ENCODE measurements around the gene TUBA4A. TPM values are rescaled to one million over a fixed set of nuclear protein-coding genes. Genes with fewer than 3 reads are reported as not detected.

The TUBA4A gene
- total and polyA plus RNA-seq, 2 of the 4 experiments (the other 2 are of a cell fraction), result 21.9 to 35.6 TPM

GRCh38 chr2:219229305-219230058, 24.2 kb downstream of the TUBA4A start, which contains the start of the genes ANKZF1 and ATG9A (continued):
- TF ChIP-seq, protein P1, sequence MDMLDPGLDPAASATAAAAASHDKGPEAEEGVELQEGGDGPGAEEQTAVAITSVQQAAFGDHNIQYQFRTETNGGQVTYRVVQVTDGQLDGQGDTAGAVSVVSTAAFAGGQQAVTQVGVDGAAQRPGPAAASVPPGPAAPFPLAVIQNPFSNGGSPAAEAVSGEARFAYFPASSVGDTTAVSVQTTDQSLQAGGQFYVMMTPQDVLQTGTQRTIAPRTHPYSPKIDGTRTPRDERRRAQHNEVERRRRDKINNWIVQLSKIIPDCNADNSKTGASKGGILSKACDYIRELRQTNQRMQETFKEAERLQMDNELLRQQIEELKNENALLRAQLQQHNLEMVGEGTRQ (IDR thresholded peaks at IDR 0.05; ENCODE audit: low read depth, low read length), result no peak
- peak; percentile 70 for TF ChIP-seq CEBPB (IDR thresholded peaks at IDR 0.05; ENCODE audit: low read depth, low read length)

- H3K36me3 ChIP-seq (ENCODE audit: control insufficient read depth, insufficient read depth, low read length), result peaks cover 36% of the 10 kb centered on the region
- H4K5ac ChIP-seq (ENCODE audit: low read depth, low read length), result peak overlapping the region; percentile 31
- intact Hi-C loops (cut with micrococcal nuclease), result loop anchor here (1.0 kb wide), 1 partner anchor 65 kb away; no protein-coding TSS in a partner anchor
- H3K23ac ChIP-seq (ENCODE audit: low read depth, low read length), result peak overlapping the region; percentile 87
- H3K27ac ChIP-seq (ENCODE audit: insufficient read depth, low read length), result peak overlapping the region; percentile 70
- H3K18ac ChIP-seq (ENCODE audit: low read depth, low read length), result no peak overlapping the region
- dilution Hi-C loops (cut with HindIII; ENCODE audit: low sequenced_read_pairs, unreplicated experiment), result no loop called here
- H2BK15ac ChIP-seq (ENCODE audit: low read depth, low read length), result 0 out of 3 replicates have a peak overlapping the region, but pooled peaks have one; percentile 25
- 100% methylated on average over 1 of the region's 19 CpGs; no CpG with 5 or more reads in 1 of the 2 experiments for WGBS, 2 experiments (ENCODE audit: extremely low coverage in 2 of 2, insufficient read length in 1 of 2)
- H4K91ac ChIP-seq (ENCODE audit: insufficient read depth, low read depth, low read length), result peak overlapping the region; percentile 68
- H3K4me3 ChIP-seq (ENCODE audit: insufficient read depth, low read depth, low read length), result peak overlapping the region; percentile 79
- H2AFZ ChIP-seq (replicated peaks; ENCODE audit: low read length, poor library complexity), result peak overlapping the region; percentile 99
- H2AK5ac ChIP-seq (ENCODE audit: low read depth, low read length), result peak overlapping the region; percentile 22; the same call in 1 of the 2 replicates
- no peak overlapping the region for H2BK20ac ChIP-seq (ENCODE audit: low read depth, low read length)
- BruUV-seq (replicated peaks), result no TSS peak
- CTCF ChIA-PET, result interaction anchor here (1.3 kb wide), 1 partner anchor 66 kb away, joined by 8 read pairs; no protein-coding TSS in a partner anchor
- peak overlapping the region; percentile 71 for H2BK5ac ChIP-seq (ENCODE audit: low read depth, low read length, poor library complexity, severe bottlenecking)
- H3K79me1 ChIP-seq (ENCODE audit: low read depth in 1 of 2, low read length in 2 of 2), result peaks cover 46 to 56% of the 10 kb centered on the region in 2 experiments
- H2BK120ac ChIP-seq (ENCODE audit: low read depth, low read length), result no peak overlapping the region; the same call in 1 of the 2 replicates
- ATAC-seq (ENCODE audit: low read depth) (peak; percentile 30; the same call in 1 of the 2 replicates), DNase-seq (no peak)
- H3K4me1 ChIP-seq (ENCODE audit: control insufficient read depth, insufficient read depth, low read length), result peaks cover 5% of the 10 kb centered on the region
- peak overlapping the region; percentile 82 for H3K9ac ChIP-seq (ENCODE audit: low read depth, low read length)
- H2AK9ac ChIP-seq (replicated peaks; ENCODE audit: low read depth, low read length, poor library complexity), result peak overlapping the region; percentile 94
- peak overlapping the region; percentile 51 for H3K4ac ChIP-seq (ENCODE audit: low read depth, low read length)
- peak overlapping the region; percentile 93 for H3K4me2 ChIP-seq (ENCODE audit: low read depth, low read length)
- no peaks in the 10 kb centered on the region for H3K9me3 ChIP-seq (ENCODE audit: control insufficient read depth, insufficient read depth, low read length)
- POLR2A ChIA-PET (ENCODE audit: unreplicated experiment), result interaction anchor here (0.7 to 1.1 kb wide), 2 partner anchors 16 to 20 kb away, joined by 6 to 18 read pairs; no protein-coding TSS in a partner anchor
- H3K14ac ChIP-seq (replicated peaks; ENCODE audit: low read depth, low read length), result peak overlapping the region; percentile 93
- in situ Hi-C loops (cut with MboI; ENCODE audit: low sequenced_read_pairs), result no loop called here
- no peaks in the 10 kb centered on the region for H4K20me1 ChIP-seq (ENCODE audit: insufficient read depth, low read length)
- H3K9me1 ChIP-seq (ENCODE audit: insufficient read depth, low read length), result peaks cover 8% of the 10 kb centered on the region; the same call in 1 of the 2 replicates
- H4K8ac ChIP-seq (ENCODE audit: low read depth in 2 of 2, low read length in 2 of 2), result peak overlapping the region; percentile 26 to 66; a peak in 2 of 4 replicates
- peak overlapping the region; percentile 69; the same call in 1 of the 2 replicates for H3K56ac ChIP-seq (ENCODE audit: extremely low read depth, insufficient read depth, low read length)
- H3K27me3 ChIP-seq (ENCODE audit: control insufficient read depth, insufficient read depth, low read length), result no peaks in the 10 kb centered on the region
- TF ChIP-seq MXI1 (IDR thresholded peaks at IDR 0.05; ENCODE audit: borderline replicate concordance, low read depth, low read length) (peak; percentile 8; the same call in 1 of the 2 replicates), CHD1 (IDR thresholded peaks at IDR 0.05; ENCODE audit: low read depth, low read length) (no peak)
These were observed 24.8 kb downstream of the TUBA4A start for GRCh38 chr2:219228911-219229304.

Data from IMR-90 (cell line).